Measurements from ENCODE around the gene ZMYM3.

Gene ZMYM3

DNA sequence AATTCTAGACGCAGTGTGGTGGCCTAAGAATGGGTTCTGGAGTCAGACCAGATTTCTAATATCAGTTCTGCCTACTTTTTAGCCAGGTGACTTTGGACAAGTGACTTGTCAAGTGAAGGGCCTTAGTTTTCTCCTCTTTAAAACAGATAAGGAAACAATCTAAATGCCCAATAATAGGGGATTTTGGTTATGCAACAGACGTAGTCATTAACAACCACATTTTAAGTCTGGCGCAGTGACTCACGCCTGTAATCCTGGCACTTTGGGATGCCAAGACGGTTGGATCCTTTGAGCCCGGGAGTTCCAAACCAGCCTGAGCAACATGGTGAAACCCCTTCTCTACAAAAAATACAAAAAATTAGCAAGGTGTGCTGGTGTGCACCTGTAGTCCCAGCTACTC, 2.1 kb upstream of the ZMYM3 start:
- no peak for DNase-seq (ENCODE audit: low read depth, low spot score)
- no peak overlapping the region for H3K4me3 ChIP-seq (ENCODE audit: low read length)

DNA sequence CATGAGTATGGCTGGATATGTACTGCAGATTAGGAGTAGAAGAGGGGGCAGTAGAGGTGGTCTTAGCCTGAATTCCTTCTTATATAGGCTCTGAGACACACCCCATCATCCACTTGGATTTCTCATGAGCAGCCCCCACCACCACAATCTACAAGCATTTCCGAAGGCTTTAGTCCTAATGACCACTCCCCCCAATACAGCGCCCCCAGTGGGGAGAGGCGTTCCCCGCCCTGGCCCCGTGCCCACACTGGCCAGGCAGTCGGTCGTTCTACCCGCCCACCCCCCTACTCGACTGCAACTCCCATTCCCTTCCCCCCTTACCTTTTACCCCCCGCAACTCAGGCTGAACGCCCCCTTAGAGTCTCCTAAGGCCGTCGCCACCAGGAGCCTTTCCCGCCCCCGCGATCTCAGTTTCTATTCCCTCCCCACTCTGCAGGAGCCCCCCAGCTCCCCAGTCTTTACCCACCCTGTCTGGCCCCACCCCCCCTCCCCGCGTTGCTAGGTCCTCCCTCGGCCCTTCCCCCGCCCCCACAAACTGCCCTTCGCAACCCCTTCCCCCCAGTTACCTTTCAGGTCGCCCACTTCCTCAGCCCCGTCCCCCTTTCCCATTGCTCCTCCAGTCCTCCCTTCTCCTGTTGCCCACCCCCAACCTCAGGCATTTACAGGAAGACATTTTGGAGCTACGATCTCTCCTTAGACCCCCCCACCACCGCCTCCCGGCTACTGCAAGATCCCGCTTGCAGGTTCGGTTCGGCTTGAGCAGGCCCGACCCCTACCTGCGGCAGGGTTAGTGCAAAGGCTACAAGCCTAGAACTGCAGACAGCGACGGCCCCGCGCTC, 468 bp downstream of the ZMYM3 start:
- peak overlapping the region; percentile 77 for H3K4me3 ChIP-seq (ENCODE audit: low read length)
- no peak for DNase-seq (ENCODE audit: low read depth, low spot score)

DNA sequence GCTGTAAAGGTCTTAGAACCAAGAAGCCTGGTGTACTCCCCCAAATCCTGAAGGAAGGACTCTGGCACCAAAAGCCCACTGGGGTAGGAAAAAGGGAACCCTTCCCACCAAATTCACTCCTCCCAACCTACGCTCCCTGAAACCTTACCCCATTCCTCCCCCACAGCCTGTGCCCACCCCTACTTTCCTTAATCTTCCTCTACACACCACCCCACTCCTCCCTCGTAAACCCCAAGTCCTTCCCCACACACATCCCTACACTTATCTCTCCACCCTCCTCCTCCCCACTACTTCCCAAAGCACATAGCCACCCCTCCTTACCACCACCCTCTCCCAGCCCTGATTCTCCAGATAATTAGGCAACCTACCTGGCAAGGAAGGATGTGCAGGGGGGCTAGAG, 1.7 kb downstream of the ZMYM3 start:
- H3K4me3 ChIP-seq (ENCODE audit: low read length) = no peak overlapping the region
- no peak for DNase-seq (ENCODE audit: low read depth, low spot score)

DNA sequence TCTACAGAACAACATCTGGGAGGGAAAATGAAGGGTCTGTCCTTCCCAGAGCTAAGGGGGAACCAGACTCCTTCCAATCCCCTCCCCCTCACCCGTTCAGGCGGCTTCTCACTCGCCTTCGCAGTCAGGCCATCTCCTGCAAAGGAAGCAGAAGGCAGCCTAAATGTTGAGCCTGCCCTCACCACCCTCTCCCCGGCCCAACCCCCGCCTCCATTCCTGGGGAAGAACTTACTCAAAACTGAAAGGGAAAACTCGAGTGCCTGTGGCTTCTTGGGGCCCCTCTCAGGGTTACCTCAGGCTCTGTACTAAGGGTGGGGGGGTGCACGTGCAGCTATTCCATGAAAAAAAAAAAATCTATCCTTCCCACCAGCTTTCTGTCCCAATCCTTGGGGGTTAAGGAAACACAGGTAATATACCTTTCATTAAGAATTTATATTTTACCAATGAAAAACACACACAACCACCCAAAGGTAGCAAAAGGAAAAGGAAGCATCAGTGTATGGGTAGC, 2.4 kb downstream of the ZMYM3 start:
- no peak for DNase-seq (ENCODE audit: low read depth, low spot score)
- no peak overlapping the region for H3K4me3 ChIP-seq (ENCODE audit: low read length)

DNA sequence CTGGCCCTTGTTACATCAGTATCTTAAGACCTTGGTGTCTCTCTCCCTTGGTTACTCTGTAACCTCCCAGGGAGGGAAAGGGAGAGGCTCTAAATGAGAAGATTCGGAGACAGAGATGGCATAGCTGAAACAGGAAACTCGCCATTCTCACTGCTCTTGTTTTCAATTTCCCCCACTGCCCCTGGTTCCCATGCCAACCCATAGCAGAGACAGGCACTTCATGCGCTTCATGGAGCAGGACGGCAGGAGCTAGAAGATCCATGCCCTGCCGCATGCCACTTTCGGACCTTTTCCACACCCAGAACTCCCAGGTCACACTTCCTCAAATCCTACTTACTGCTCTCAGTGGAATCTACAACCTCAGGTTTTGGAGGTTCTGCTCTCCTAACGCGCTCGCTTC, 3.1 kb downstream of the ZMYM3 start:
- no peak for DNase-seq (ENCODE audit: low read depth, low spot score)
- H3K4me3 ChIP-seq (ENCODE audit: low read length) = no peak overlapping the region

DNA sequence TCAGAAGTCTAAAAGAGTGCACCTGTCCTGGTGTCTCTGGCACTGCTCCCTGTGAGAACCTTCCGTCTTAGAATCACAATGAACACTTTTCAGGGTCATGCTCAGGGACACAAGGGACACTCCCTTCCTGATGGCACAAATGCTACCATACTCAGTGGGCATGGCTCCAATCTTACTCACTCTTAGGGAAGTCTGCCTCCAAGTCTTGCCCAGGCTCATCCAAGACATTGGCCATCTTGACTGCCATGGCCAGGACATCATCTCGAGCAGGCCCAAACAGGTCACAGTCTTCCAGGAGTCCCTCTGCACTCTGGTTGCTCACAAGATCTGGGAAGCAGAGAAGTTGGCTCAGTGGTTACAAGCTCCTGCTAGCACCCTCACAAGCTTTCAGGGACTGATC, 8.8 kb downstream of the ZMYM3 start:
- no peak for DNase-seq (ENCODE audit: low read depth, low spot score)
- no peak overlapping the region for H3K4me3 ChIP-seq (ENCODE audit: low read length)

DNA sequence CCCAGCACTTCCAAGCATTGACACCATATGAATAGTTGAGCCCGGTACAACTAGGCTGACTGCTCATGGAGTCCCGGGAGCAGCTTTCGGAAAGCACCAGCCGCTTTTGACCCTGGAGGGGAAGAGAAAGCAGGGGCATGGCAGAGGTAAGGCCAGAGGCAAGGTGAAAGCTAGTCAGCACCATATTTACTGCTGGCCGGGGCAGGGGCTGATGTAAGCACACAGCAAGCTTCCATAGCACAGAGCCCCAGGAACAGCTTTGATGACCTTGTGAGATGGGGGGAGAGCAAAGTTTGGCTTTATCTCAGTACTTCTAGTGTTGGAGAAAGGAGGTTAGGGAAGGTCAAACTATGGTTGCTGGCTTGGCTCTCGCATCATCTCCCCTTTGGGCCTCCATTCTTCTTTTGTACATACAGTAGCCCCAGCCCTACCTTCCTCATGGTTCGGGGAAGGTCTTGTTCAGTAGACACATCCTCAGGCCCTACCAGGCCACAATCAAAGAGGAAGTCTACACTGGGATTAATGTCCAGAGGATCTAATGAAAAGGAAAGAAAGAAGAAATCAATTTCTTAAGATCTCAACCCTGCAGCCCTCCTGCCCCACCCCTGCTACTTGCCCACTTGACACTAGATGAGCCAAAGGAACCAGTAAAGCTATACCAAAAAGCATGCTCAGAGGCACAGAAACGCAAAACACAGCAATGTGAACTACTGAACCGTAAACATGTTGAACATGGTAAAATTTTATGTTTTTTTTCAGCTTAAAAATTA, 9.4 kb downstream of the ZMYM3 start:
- no peak for DNase-seq (ENCODE audit: low read depth, low spot score)

DNA sequence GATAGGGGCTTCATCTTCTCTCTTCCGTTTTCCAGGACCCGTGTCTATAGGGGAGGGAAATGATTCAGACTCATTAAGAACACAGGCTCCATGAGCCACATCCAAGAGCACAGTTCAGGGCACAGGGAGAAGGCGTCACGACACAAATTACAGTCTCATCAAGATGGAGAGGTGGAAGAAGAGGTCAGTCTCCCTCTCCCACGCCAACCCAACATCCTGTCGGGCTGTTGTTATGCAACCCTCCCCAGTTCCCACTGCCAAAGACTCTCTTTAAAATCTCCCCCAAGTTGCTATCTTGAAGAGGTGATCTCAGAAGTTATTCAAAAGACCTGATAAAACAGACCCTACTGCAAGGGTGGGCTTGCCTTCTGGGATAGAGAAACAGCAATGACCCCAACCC, 12.6 kb downstream of the ZMYM3 start:
- no peak for DNase-seq (ENCODE audit: low read depth, low spot score)
- H3K4me3 ChIP-seq (ENCODE audit: low read length) = no peak overlapping the region

More for the DNA sequence above, 9.4 kb downstream of the ZMYM3 start:
- no peak overlapping the region for H3K4me3 ChIP-seq (ENCODE audit: low read length)

DNA sequence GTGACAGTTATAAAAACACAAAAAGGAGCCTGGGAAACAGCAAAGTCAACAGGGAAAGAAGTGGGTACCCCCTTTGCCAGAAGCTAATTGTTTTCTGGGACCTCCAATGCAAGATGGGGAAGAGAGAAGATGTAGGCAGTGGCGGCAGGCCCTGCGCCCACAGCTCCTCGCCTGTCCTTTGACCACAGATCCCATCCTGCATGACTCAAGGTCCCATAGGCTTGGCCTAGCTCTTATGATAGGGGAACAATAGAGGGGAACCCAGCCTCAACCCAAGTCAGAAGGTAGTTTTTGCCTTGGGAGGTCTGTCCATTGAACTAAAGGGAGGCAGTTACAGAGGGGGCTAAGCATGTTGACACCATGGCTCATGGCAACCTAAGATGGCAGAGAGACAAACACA, 14.2 kb downstream of the ZMYM3 start:
- no peak overlapping the region for H3K4me3 ChIP-seq (ENCODE audit: low read length)
- DNase-seq (ENCODE audit: low read depth, low spot score) = no peak

DNA sequence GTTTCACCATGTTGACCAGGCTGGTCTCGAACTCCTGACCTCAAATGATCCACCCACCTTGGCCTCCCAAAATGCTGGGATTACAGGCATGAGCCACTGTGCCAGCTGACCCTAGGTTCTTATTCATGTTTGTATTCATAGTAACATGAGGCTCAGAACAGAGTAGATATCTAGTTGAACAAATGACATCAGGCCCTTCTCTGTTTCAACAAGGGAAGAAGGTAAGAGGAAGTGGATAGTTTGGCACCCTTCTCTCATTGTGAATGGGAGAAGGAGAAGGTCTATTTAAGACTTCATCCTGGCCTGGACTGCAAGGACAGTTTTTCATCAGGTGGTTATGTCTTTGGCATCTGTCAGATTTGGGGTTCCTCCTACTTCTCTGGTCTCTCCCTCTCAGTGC, 17.1 kb downstream of the ZMYM3 start:
- no peak overlapping the region for H3K4me3 ChIP-seq (ENCODE audit: low read length)
- DNase-seq (ENCODE audit: low read depth, low spot score) = no peak

DNA sequence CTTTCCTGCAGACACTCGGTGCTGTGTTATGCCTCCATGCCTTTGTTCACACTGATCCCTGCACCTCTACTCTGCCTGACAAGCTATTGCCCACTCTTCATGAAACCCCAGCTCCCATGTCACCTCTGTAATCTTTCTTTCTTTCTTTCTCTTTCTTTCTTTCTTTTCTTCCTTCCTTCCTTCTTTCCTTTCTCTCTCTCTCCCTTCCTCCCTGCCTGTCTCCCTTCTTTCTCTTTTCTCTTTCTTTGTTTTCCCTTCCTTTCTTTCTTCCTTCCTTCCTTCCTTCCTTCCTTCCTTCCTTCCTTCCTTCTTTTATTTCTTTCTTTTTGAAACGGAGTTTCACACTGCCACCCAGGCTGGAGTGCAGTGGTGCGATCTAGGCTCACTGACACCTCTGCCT, 18.5 kb downstream of the ZMYM3 start:
- DNase-seq (ENCODE audit: low read depth, low spot score) = no peak
- H3K4me3 ChIP-seq (ENCODE audit: low read length) = no peak overlapping the region

DNA sequence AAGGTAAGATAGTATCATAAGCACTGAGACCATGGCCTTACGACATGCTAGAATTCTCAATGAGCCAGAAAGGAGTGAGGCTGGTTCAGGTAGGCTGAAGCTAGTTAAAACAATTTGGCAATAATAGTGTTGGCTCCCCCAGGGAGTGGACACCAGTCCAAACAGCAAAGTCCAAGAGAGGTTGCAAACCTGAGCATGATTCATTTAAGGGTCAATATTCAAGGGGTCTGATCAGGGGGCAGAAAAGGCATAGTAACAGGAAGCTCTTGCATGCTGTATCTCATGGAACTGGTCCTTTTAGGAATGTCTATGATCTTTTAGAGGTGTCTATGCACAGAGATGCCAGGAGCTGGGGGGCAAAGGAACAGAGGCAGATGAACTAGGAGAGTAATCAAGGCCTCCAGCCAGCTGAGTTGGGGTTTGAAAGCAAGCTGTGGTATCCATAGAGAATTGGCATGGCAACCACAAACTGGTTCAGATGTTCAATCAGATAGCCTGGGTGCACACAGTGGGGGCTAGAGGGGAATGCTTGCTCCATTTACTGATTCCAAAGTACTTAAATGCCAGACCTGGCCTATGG, 25.8 kb downstream of the ZMYM3 start:
- no peak overlapping the region for H3K4me3 ChIP-seq (ENCODE audit: low read length)
- no peak for DNase-seq (ENCODE audit: low read depth, low spot score)

DNA sequence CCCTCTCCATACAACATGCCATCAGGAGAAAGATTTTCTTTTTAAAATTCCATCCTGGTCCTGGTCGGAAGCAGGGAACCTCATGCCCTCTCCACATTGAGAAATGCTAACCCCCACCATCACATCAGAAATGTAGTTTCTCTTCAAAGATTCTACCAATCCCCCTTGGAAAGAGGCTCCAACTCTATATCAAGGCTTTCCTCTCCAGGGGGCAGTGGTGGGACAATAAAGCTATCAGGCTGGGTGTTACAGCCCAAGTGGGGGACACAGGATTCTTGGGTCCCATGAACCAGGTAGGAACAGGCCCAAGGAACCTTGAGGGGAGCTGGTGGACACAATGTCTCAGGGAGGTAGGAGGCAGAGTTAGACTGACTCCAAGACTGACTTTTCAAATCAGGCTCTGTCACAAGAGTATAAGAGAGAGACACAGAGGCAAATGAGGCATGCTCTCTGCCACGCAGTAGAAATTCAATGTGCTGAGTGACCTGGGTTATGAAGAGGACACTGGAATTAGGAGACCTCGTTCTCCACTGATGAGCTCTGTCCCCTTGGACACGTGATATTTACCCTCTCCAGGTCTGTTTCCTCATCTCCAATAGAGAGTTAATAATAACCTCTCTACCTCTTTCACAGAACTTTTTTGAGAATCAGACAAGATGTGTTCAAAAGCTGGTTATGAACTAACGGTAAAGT, 26.4 kb downstream of the ZMYM3 start:
- no peak overlapping the region for H3K4me3 ChIP-seq (ENCODE audit: low read length)
- no peak for DNase-seq (ENCODE audit: low read depth, low spot score)

DNA sequence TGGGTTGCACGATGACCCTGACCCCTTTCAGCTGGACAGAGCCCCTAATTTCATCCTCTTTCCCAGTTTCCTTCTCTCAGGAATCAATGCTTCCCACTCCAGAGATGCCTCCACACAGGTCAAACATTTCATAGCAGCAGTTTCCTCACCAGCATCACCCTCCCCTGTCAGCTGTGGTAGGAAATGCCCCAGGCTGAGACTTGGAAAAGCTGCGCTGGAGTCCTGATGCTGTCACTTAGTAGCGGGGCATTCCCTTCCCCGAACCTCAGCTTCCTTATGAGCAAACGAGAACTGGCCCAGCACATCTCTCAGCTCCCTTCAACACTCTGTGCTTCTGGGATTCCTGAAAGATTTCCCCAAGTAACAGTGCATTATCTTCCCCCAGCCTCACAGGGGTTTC, 28.3 kb downstream of the ZMYM3 start:
- DNase-seq (ENCODE audit: low read depth, low spot score) = no peak
- H3K4me3 ChIP-seq (ENCODE audit: low read length) = no peak overlapping the region

DNA sequence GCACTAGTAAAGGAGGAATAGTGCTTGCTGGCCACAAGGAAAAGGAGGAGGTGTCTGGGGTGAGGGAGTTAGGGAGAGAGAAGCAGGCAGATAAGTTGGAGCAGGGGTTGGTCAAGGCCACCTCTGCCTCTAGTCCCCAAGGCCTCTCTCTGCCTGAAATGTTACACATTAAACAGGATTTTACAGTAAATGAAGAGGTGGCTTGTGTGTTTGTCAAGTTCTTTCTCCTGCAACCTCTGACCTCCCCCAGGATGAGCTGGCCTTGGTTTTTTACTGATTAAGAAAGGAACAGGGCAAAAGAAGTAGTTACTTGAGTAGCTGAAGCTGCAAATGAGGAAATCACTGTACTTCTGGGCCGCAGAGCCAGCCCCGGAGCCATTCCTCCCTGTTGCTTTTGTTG, 28.9 kb downstream of the ZMYM3 start:
- no peak overlapping the region for H3K4me3 ChIP-seq (ENCODE audit: low read length)
- DNase-seq (ENCODE audit: low read depth, low spot score) = no peak

DNA sequence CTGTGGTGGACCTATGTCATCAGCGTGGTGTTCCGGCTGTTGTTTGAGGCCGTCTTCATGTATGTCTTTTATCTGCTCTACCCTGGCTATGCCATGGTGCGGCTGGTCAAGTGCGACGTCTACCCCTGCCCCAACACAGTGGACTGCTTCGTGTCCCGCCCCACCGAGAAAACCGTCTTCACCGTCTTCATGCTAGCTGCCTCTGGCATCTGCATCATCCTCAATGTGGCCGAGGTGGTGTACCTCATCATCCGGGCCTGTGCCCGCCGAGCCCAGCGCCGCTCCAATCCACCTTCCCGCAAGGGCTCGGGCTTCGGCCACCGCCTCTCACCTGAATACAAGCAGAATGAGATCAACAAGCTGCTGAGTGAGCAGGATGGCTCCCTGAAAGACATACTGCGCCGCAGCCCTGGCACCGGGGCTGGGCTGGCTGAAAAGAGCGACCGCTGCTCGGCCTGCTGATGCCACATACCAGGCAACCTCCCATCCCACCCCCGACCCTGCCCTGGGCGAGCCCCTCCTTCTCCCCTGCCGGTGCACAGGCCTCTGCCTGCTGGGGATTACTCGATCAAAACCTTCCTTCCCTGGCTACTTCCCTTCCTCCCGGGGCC, 29.7 kb downstream of the ZMYM3 start:
- DNase-seq (ENCODE audit: low read depth, low spot score) = no peak
- no peak overlapping the region for H3K4me3 ChIP-seq (ENCODE audit: low read length)

DNA sequence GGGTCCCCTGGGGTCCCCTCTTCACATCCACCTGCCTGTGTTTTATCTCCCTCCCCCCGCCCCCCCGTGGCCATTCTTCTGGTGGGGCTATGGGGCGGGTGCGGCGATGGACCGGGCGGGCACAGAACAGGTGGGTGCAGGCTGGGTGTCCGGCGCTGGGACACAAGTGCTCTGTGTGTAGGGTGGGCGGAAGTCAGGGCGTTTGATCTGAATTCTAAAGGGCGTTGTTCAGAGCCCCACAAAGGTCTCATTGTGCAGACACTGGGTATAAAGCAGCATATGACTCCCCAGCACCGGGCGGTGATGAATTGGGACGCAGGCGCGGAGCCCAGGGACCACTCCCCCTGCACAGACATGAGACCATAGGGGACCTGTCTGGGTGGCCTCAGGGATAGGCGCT, 31.0 kb downstream of the ZMYM3 start, which contains the start of gene GJB1:
Gene GJB1, plus strand, starts transcription at position 296 of the 400 bp plus-strand sequence. CDS start 484 bp downstream, outside the sequence.
- DNase-seq (ENCODE audit: low read depth, low spot score) = no peak
- no peak within 1 kb of the TSS for H3K4me3 ChIP-seq (ENCODE audit: low read length)

DNA sequence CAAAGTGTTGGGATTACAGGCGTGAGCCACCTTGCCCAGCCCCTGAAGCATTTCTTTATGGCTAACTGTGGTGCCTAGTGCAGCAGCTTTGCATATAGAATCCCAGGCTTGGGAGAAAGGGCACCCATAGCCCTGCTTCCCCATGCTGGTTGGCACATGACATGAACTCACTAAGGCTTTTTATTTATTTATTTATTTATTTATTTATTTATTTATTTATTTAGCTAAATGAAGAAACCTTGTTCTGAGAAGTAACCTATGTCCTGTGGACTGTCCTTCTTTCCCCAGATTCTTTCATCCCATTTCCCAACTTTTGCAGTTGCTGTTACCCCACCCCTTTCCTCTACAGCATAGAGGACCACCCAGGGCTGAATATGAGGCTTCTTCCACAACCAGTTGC, 32.8 kb downstream of the ZMYM3 start:
- DNase-seq (ENCODE audit: low read depth, low spot score) = no peak
- no peak overlapping the region for H3K4me3 ChIP-seq (ENCODE audit: low read length)

DNA sequence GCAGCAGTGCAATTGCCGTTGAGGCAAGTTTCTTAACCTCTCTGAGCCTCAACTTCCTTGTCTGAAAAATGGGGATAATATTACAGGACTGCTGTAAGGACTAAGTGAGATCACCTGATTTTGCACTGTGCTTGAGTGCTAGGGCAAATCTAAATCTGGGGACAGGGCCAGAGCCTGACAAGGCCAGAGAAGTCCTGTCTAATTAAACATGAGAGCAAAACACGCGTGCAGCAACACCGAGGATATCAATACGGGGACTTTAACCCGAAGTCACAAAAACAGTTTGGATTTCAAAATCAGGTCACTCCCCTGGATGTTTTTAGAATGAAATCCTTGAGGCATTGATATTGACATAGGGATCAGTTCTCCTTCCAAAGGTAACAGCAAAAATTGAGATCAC, 36.6 kb downstream of the ZMYM3 start:
- H3K4me3 ChIP-seq (ENCODE audit: low read length) = no peak overlapping the region
- no peak for DNase-seq (ENCODE audit: low read depth, low spot score)

Measured in Jurkat, Clone E6-1 (cell line).